DMS79 (cell line): ENCODE data around the gene ROR1.

Source experiments
- DNase-seq: peaks from one replicate; lab custom pipeline; 2025; lab: John Stamatoyannopoulos, UW

Gene ROR1

GRCh38 chr1:63980740-63981407 is 207.1 kb downstream of the ROR1 start:
- peak; percentile 63 for DNase-seq

- no peak for DNase-seq
Observed at GRCh38 chr1:63981408-63981773, 207.6 kb downstream of the ROR1 start.

GRCh38 chr1:63982201-63982600 is 208.4 kb downstream of the ROR1 start:
- DNase-seq = no peak

DNA sequence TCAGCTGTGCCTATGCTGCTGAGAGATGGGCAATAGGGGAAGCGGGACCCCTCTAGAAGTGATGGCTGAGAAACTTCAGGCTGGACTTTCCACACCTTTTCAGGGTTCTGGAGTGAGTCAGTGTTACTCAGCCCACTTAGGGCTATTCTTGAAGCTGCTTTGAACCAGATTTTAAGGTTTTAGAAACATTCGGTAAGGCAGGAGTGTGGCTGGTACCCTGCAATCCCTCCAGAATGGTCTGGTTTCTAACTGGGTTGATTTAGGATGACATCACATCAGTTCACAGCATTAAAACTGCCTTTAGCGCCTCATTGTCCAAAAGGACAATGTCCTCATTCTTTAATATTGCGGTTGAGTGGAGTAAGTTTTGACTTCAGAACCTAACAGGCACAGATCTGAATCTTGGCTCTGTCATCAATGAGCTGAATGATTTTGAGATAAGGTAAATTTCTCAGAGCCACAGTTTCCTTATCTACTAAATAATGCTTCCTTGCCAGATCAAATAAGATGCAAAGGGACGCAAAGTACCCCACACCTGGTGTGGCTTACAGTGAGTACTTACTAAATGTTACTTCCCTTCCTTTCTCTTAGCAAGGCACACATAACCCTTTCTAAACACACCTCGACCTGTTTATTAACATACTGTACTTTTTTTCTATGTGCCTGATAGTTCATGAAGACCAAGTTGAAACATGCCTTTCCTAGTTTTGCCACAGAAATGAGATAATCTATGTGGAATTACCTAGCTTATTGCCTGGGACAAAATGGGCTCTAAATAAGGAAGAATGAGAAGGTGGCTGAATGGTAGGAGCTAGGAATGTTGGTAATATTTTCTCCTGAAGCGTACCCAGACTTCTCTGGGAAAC is 209.8 kb downstream of the ROR1 start:
- DNase-seq = no peak

- DNase-seq = no peak
Observed at GRCh38 chr1:63984257-63984929, 210.6 kb downstream of the ROR1 start.

GRCh38 chr1:63984930-63985290 is 211.1 kb downstream of the ROR1 start:
- no peak for DNase-seq

- no peak for DNase-seq
Observed at GRCh38 chr1:63987014-63987627, 213.3 kb downstream of the ROR1 start.

- no peak for DNase-seq
Observed at GRCh38 chr1:63987628-63988024, 213.8 kb downstream of the ROR1 start.

DNA sequence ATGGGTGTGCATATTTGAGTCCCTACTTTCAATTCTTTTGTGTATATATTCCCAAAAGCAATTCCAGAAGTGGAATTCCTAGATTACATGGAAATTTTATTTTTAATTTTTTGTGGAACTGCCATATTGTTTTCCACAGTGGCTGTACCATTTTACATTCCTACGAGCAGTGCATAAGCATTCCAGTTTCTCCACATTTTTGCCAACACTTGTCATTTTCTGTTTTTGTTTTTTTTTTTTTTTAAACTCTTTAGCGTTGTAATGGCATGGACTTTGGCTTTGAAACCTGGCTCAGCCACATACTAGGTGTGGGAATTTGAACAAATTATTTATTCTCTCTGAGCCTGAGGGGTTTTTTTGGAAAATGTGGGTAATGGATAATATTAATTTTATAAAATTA is 215.1 kb downstream of the ROR1 start:
- DNase-seq = no peak

DNA sequence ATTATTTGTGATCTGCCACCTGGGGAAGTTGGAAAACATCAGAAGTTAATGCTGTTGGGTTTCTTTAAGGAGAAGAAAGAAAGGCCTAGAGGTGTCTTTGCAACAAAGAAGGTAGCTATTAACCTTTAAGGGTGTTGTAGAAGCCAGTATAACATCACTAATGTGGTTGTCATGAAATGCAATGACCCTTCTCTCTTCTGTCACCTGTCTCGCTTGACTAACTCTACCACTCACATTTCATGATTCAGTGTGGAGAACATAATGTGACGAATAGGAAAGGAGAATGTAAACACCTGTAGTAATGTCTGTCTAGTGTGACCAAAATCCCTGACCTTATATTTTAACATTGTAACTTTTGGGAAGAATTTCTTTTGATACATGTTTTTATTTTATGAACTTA is 217.9 kb downstream of the ROR1 start:
- no peak for DNase-seq

GRCh38 chr1:64000021-64000420 is 226.2 kb downstream of the ROR1 start:
- no peak for DNase-seq

DNA sequence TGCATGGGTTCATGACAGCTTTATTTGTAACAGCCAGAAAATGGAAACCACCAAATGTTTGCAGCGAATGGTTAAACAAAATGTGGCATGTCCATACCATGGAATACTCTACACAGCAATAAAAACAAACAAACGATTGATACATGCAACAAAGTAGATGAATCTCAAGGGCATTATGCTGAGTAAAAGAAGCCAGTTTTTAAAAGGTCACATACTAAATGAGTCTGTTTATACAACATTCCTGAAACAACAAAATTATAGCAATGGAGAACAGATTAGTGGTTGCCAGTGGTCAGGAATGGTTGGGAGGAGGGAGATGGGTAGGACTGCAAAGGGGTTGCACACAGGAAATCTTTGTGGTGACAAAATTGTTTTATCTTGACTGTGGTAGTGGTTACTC is 227.2 kb downstream of the ROR1 start:
- no peak for DNase-seq

GRCh38 chr1:64004451-64005025 is 230.7 kb downstream of the ROR1 start:
- no peak for DNase-seq

GRCh38 chr1:64005801-64006200 is 232.0 kb downstream of the ROR1 start:
- DNase-seq = no peak

GRCh38 chr1:64006276-64007051 is 232.6 kb downstream of the ROR1 start:
- DNase-seq = no peak

DNA sequence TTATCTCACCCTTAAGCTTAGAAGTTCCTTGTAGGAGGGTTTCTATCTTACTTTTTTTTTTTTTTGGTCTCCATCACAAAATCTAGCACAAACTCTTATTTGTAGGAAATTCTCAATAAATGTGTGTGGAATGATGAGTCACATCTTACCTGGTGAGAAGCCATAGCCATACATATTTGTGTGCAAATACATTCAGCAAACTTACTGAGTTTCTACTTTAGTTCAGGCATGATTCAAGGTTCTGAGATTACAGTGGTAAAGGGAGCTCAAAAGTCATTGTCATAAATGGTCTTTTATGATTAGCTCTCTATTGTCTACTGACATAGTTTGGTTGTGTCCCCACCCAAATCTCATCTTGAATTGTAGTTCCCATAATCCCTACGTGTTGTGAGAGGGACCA is 236.5 kb downstream of the ROR1 start:
- no peak for DNase-seq

DNA sequence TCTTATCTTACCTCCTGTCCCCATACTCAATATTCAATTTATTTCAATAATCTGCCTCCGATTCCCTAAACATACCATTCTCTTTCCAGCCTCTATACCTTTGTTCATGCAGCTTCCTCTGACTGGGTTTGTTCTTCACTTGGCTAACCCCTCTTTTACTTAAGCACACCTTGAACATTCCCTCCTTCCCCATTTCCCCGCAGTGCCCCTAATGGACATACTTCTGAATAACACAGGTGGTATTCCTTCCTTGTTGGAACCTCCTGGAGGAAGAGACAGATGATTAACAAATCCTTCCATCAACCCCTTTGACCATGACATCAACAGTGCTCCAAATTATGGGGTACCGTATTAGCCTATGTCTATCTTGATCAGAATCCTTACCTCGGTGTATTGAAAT is 239.6 kb downstream of the ROR1 start:
- no peak for DNase-seq

DNA sequence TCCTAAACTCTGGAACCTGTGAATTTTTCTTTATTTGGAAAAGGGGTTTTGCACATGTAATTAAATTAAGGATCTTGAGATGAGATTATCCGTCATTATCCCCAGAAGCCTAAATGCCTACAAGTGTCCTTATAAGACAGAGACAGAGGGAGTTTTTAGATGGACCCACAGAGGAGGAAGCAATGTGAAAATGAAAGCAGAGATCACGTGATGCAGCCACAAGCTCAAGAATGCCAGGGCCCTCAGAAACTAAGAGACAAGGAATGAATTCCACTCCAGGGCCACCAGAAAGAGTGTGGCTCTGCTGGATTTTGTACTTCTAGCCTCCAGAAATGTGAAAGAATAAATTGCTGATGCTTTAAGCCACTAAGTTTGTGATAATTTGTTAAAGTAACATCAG is 246.0 kb downstream of the ROR1 start:
- no peak for DNase-seq

DNA sequence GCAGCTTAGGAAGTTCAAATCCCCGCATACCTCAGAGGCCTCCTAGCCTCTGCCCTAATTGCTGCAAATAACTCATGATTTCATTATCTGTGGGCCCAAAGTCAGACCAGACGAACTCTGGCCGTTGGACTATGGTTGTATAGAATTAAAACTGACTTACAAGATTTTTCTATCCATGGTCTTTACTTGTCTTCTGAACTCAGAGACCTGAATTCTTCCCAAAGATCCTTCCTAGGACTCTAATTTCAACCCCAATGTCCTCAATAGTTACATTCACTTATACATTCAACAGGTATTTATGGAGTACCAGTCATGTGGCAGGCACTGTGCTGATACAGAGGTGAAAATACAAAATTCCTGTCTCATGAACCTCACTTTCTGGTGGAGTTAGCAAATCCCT is 247.2 kb downstream of the ROR1 start:
- DNase-seq = no peak

GRCh38 chr1:64025051-64025450 is 251.2 kb downstream of the ROR1 start:
- no peak for DNase-seq

DNA sequence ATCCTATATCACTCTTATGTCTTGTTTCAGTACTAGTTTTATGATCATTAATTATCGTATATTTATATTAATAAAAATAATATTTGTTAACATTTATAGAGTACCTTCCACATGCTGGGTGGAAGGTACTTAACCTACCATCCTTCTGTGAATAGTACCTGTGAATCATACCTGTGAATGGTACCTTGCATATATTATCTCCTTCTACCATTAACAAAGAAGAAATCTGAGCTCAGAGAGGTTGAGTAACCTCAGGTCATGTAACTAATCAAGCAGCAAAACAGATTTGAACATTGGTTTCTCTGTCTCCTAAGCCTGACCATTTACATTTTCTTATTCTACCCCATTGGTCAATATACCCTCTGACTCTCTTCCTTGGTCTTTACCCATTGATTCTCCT is 255.2 kb downstream of the ROR1 start:
- DNase-seq = no peak

DNA sequence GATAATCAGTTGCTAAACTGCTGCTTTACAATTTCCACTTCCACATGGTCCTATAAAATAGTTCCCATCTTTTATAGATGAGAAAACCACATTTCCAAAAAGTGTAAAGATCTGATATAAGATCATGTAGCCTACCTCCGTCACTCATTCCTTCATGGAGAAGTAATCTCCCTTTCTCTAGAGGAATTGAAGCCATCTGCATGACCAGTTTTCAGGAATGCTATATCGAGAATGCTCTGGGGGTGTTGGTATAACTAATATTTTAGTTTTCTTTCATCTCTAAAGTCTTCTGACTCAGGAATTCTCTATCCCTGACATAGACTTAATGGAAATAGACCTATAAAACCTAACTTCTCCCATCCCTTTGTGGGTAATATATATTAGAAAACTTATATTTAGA is 256.6 kb downstream of the ROR1 start:
- no peak for DNase-seq
